GM12878 (cell line): ENCODE results near the gene CDC25A. TPM values are rescaled to one million over a fixed set of nuclear protein-coding genes. Genes with fewer than 3 reads are reported as not detected.
A peak's percentile ranks its signal among the peaks of the same experiment; 100 is the strongest.

ENCODE experiments used
- BCL3 ChIP-seq: IDR thresholded peaks from 2 replicates; pipeline ENCODE4 v1.6.1; 2011; ENCODE audit warnings: borderline replicate concordance, low read depth, mild to moderate bottlenecking, moderate library complexity, low read length; ENCODE audit not compliant: insufficient read depth, poor library complexity, severe bottlenecking
- CTCF ChIP-seq, 3 experiments: IDR thresholded peaks in 2 of 3; conservative IDR thresholded peaks in 1 of 3; 2 replicates each; pipeline ENCODE4 v1.5.1; 2011; ENCODE audit warnings: low read depth in 3 of 3, low read length in 3 of 3, mild to moderate bottlenecking in 3 of 3, control low read depth in 2 of 3, moderate library complexity in 2 of 3, inconsistent platforms in 1 of 3, mixed read lengths in 1 of 3; ENCODE audit not compliant: control insufficient read depth in 2 of 3, insufficient read depth in 1 of 3; ENCODE audit errors: extremely low read depth in 1 of 3
- ETV6 ChIP-seq, 2 experiments: fragments of 450-650 bp in 1 of 2; IDR thresholded peaks in 1 of 2; conservative IDR thresholded peaks in 1 of 2; 2 replicates each; pipeline ENCODE4 v1.6.1; 2014; ENCODE audit warnings: antibody characterized with exemption in 1 of 2, borderline replicate concordance in 1 of 2, low read depth in 1 of 2, mild to moderate bottlenecking in 1 of 2, moderate library complexity in 1 of 2
- FOXM1 ChIP-seq: IDR thresholded peaks from 2 replicates; pipeline ENCODE4 v1.6.1; 2012; ENCODE audit warnings: low read depth, mild to moderate bottlenecking, inconsistent platforms, low read length, moderate library complexity
- NFYA ChIP-seq: IDR thresholded peaks from 2 replicates; pipeline ENCODE4 v1.6.1; 2011; ENCODE audit warnings: low read depth, mild to moderate bottlenecking, low read length, improper control_type of control experiment, borderline replicate concordance
- RCOR1 ChIP-seq: conservative IDR thresholded peaks from 2 replicates; pipeline ENCODE4 v1.6.1; 2012; ENCODE audit warnings: low read depth, low read length, improper control_type of control experiment
- SUZ12 ChIP-seq: fragments of 200-600 bp; sonication (generic); IDR thresholded peaks from one replicate; pipeline ENCODE4 v1.6.1; 2018; ENCODE audit warnings: antibody characterized with exemption, mild to moderate bottlenecking; ENCODE audit not compliant: unreplicated experiment
- ZSCAN29 ChIP-seq: fragments of 450-650 bp; IDR thresholded peaks from 2 replicates; pipeline ENCODE4 v1.6.1; 2017; ENCODE audit warnings: mild to moderate bottlenecking, moderate library complexity
- polyA plus RNA-seq, 11 experiments: library from polyadenylated mRNA; depleted of rRNA in 4 of 11; unstranded in 6 of 11; stranded (reverse) in 5 of 11; fragments of >200 nt; fragmentation: Nextera tagmentation in 4 of 11; fragmentation: Illumina TruSeq in 1 of 11; extraction: Ambion mirVana in 4 of 11; extraction: Trizol in 1 of 11; gene quantifications; 1 replicate in 1 of 11; 2 replicates in 10 of 11; pipeline versions ENCODE4 v1.2.1 to v1.2.3, GENCODE V29; 2011 to 2016; ENCODE audit warnings: inconsistent platforms in 2 of 11, missing spikeins in 2 of 11, low read depth in 1 of 11
- total RNA-seq, 4 experiments: library from RNA; depleted of rRNA in 3 of 4; stranded (reverse); fragments of >200 nt in 3 of 4; fragmentation: Illumina TruSeq in 1 of 4; extraction: Trizol in 1 of 4; gene quantifications; 2 replicates each; pipeline versions ENCODE4 v1.2.1 to v1.2.3, GENCODE V29; 2013 to 2021

Gene CDC25A
- total and polyA plus RNA-seq, 10 of the 15 experiments (the other 5 are each of a cell fraction or from before 2014, with no cell fraction given) = 2.9 to 36.6 (median 26.9) TPM

- TF ChIP-seq CTCF (IDR thresholded peaks at IDR 0.05 in 2 of 3, conservative IDR thresholded peaks at IDR 0.05 in 1 of 3; ENCODE audit: control insufficient read depth in 2 of 3, extremely low read depth in 1 of 3, insufficient read depth in 1 of 3, low read depth in 3 of 3, low read length in 3 of 3) (peak; percentile 46 to 64 (median 59)), BCL3 (no peak), ZSCAN29 (no peak), RCOR1 (no peak), FOXM1 (no peak), SUZ12 (no peak), NFYA (no peak), ETV6 (conservative IDR thresholded peaks at IDR 0.05 in 1 of 2, IDR thresholded peaks at IDR 0.05 in 1 of 2; ENCODE audit: borderline replicate concordance in 1 of 2, low read depth in 1 of 2) (no peak)
- TF ChIP-seq, all 136 proteins: peak for 4
Observed at GRCh38 chr3:48157950-48158376, 30.3 kb downstream of the CDC25A start (continued).
